Measurements from ENCODE around the gene PDE5A. TPM values are rescaled to one million over a fixed set of nuclear protein-coding genes. Genes with fewer than 3 reads are reported as not detected.

The PDE5A gene
- total RNA-seq, 1 experiment from 2014 or later: 5.0 TPM

DNA sequence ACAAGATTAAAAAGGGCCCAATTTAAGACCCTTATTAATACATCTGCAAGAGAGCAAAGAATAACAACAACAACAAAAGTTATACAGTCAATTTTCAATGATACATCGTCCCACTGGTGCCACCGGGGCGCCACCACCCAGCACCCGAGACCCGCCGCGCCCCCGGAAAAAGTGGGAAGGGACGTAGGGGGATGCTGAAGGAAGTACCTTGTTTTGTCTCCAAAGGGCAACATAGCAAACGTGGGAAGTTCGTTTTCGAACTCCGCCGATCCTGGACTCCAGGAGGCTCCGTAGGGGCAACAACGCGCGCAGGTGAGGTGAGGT is 1.7 kb downstream of the PDE5A start:
- DNase-seq (ENCODE audit: low read depth, low spot score) (no peak), ATAC-seq (peak; percentile 1; the same call in 1 of the 2 replicates)
- Histone ChIP-seq H3K9me3 (ENCODE audit: control insufficient read depth in 1 of 2, insufficient read depth in 1 of 2, low read depth in 1 of 2, low read length in 2 of 2) (no peaks in the 10 kb centered on the region), H3K36me3 (ENCODE audit: control insufficient read depth in 1 of 2, insufficient read depth in 2 of 2, low read length in 2 of 2) (no peaks in the 10 kb centered on the region), H3K4me3 (replicated peaks in 1 of 2; ENCODE audit: low read depth in 1 of 2, low read length in 2 of 2) (peak overlapping the region; percentile 65 to 78), H3K79me2 (ENCODE audit: insufficient read depth, low read length) (no peaks in the 10 kb centered on the region), H3K9ac (ENCODE audit: low read length) (peak overlapping the region; percentile 52), H3K4me1 (ENCODE audit: control insufficient read depth in 1 of 2, insufficient read depth in 2 of 2, low read length in 2 of 2) (peaks cover 0 to 26% of the 10 kb centered on the region in 2 experiments; a peak in 1 of 4 replicates), H3K4me2 (ENCODE audit: low read length) (peak overlapping the region; percentile 98), H3K27me3 (ENCODE audit: insufficient read depth, low read length) (no peaks in the 10 kb centered on the region), H3K27ac (ENCODE audit: low read depth, low read length) (no peak overlapping the region), H4K20me1 (ENCODE audit: insufficient read depth) (no peaks in the 10 kb centered on the region), H3K9me2 (ENCODE audit: insufficient read depth) (no peaks in the 10 kb centered on the region), H2AFZ (ENCODE audit: low read depth, low read length, poor library complexity, severe bottlenecking) (peak overlapping the region; percentile 94)
- intact Hi-C loops (cut with micrococcal nuclease): loop anchor here (1.0 kb wide), 2 partner anchors 313 to 646 kb away; no protein-coding TSS in a partner anchor
- BruUV-seq (replicated peaks): no TSS peak
- CTCF ChIA-PET: interaction anchor here (1.0 to 3.1 kb wide), 4 partner anchors 11 to 68 kb away, joined by 3 to 19 read pairs (median 5); no protein-coding TSS in a partner anchor
- no peak for TF ChIP-seq EZH2phosphoT487 (IDR thresholded peaks at IDR 0.05; ENCODE audit: borderline replicate concordance)
- no peak for TF ChIP-seq ZFX (IDR thresholded peaks at IDR 0.05)
- no peak for TF ChIP-seq SP1 (IDR thresholded peaks at IDR 0.05; ENCODE audit: low read depth)
- TF ChIP-seq, protein P1, sequence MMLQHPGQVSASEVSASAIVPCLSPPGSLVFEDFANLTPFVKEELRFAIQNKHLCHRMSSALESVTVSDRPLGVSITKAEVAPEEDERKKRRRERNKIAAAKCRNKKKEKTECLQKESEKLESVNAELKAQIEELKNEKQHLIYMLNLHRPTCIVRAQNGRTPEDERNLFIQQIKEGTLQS (IDR thresholded peaks at IDR 0.05): no peak
- no peak for TF ChIP-seq RAD21 (IDR thresholded peaks at IDR 0.05; ENCODE audit: low read depth)
- RAD21 ChIA-PET (ENCODE audit: low non-redundant PET in 1 of 2, low total read pairs in 2 of 2, uncharacterized antibody in 2 of 2, unreplicated experiment in 2 of 2): no interaction called here
- POLR2A ChIA-PET: no interaction called here

DNA sequence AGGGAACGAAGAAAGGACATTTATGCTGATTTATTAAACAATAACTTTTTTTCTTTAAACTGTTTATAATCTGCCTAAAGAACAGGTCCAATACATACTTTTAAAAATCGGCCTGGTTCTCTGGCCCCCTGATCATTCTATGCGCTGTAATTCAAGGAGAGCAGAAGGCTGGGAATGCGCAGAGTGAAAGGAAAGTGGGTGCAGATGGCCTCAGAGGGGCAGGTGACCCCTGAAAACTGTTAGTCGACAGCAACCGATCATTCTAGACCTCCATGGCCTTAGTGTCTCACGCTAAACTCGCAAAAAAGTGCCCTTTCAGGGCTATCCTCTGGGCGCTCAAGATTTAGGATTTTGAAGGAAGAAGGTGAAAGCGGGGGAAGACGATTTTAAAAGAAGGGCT is 2.2 kb downstream of the PDE5A start:
- CTCF ChIA-PET: interaction anchor here (1.0 to 3.1 kb wide), 4 partner anchors 10 to 67 kb away, joined by 3 to 19 read pairs (median 5); no protein-coding TSS in a partner anchor
- Histone ChIP-seq H3K4me1 (ENCODE audit: control insufficient read depth in 1 of 2, insufficient read depth in 2 of 2, low read length in 2 of 2) (peaks cover 0 to 26% of the 10 kb centered on the region in 2 experiments; a peak in 1 of 4 replicates), H3K79me2 (ENCODE audit: insufficient read depth, low read length) (no peaks in the 10 kb centered on the region), H3K9me3 (ENCODE audit: control insufficient read depth in 1 of 2, insufficient read depth in 1 of 2, low read depth in 1 of 2, low read length in 2 of 2) (no peaks in the 10 kb centered on the region), H3K27me3 (ENCODE audit: insufficient read depth, low read length) (no peaks in the 10 kb centered on the region), H3K27ac (ENCODE audit: low read depth, low read length) (no peak overlapping the region), H3K9me2 (ENCODE audit: insufficient read depth) (no peaks in the 10 kb centered on the region), H3K36me3 (ENCODE audit: control insufficient read depth in 1 of 2, insufficient read depth in 2 of 2, low read length in 2 of 2) (no peaks in the 10 kb centered on the region), H3K4me2 (ENCODE audit: low read length) (peak overlapping the region; percentile 98), H3K4me3 (replicated peaks in 1 of 2; ENCODE audit: low read depth in 1 of 2, low read length in 2 of 2) (peak overlapping the region; percentile 65 to 78), H3K9ac (ENCODE audit: low read length) (peak overlapping the region; percentile 52), H4K20me1 (ENCODE audit: insufficient read depth) (no peaks in the 10 kb centered on the region), H2AFZ (ENCODE audit: low read depth, low read length, poor library complexity, severe bottlenecking) (peak overlapping the region; percentile 94)
- BruUV-seq (replicated peaks): TSS peak; percentile 37
- no peak for ATAC-seq
- intact Hi-C loops (cut with micrococcal nuclease): no loop called here
- no peak for DNase-seq (ENCODE audit: low read depth, low spot score)
- POLR2A ChIA-PET: no interaction called here
- RAD21 ChIA-PET (ENCODE audit: low non-redundant PET in 1 of 2, low total read pairs in 2 of 2, uncharacterized antibody in 2 of 2, unreplicated experiment in 2 of 2): no interaction called here
- no peak for TF ChIP-seq YY1 (IDR thresholded peaks at IDR 0.05; ENCODE audit: extremely low read depth, insufficient replicate concordance, low read depth, low read length)
- no peak for TF ChIP-seq ZFX (IDR thresholded peaks at IDR 0.05)
- TF ChIP-seq CBX3 (IDR thresholded peaks at IDR 0.05; ENCODE audit: low read depth): no peak
- TF ChIP-seq, protein P2, sequence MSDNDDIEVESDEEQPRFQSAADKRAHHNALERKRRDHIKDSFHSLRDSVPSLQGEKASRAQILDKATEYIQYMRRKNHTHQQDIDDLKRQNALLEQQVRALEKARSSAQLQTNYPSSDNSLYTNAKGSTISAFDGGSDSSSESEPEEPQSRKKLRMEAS (IDR thresholded peaks at IDR 0.05): no peak
- no peak for TF ChIP-seq JUND (IDR thresholded peaks at IDR 0.05)
- TF ChIP-seq, protein P1 (IDR thresholded peaks at IDR 0.05): no peak
- no peak for TF ChIP-seq EZH2phosphoT487 (IDR thresholded peaks at IDR 0.05; ENCODE audit: borderline replicate concordance)
- TF ChIP-seq SIN3A (IDR thresholded peaks at IDR 0.05; ENCODE audit: low read depth): no peak
- TF ChIP-seq ZNF274 (IDR thresholded peaks at IDR 0.05; ENCODE audit: low read depth, low read length): no peak
- TF ChIP-seq, protein P3, sequence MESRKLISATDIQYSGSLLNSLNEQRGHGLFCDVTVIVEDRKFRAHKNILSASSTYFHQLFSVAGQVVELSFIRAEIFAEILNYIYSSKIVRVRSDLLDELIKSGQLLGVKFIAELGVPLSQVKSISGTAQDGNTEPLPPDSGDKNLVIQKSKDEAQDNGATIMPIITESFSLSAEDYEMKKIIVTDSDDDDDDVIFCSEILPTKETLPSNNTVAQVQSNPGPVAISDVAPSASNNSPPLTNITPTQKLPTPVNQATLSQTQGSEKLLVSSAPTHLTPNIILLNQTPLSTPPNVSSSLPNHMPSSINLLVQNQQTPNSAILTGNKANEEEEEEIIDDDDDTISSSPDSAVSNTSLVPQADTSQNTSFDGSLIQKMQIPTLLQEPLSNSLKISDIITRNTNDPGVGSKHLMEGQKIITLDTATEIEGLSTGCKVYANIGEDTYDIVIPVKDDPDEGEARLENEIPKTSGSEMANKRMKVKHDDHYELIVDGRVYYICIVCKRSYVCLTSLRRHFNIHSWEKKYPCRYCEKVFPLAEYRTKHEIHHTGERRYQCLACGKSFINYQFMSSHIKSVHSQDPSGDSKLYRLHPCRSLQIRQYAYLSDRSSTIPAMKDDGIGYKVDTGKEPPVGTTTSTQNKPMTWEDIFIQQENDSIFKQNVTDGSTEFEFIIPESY (IDR thresholded peaks at IDR 0.05; ENCODE audit: extremely low read depth, insufficient replicate concordance, low read length): no peak
- no peak for TF ChIP-seq POLR2A (IDR thresholded peaks at IDR 0.05; ENCODE audit: borderline replicate concordance, extremely low read depth, insufficient read depth, insufficient read length)
- TF ChIP-seq, protein P4, sequence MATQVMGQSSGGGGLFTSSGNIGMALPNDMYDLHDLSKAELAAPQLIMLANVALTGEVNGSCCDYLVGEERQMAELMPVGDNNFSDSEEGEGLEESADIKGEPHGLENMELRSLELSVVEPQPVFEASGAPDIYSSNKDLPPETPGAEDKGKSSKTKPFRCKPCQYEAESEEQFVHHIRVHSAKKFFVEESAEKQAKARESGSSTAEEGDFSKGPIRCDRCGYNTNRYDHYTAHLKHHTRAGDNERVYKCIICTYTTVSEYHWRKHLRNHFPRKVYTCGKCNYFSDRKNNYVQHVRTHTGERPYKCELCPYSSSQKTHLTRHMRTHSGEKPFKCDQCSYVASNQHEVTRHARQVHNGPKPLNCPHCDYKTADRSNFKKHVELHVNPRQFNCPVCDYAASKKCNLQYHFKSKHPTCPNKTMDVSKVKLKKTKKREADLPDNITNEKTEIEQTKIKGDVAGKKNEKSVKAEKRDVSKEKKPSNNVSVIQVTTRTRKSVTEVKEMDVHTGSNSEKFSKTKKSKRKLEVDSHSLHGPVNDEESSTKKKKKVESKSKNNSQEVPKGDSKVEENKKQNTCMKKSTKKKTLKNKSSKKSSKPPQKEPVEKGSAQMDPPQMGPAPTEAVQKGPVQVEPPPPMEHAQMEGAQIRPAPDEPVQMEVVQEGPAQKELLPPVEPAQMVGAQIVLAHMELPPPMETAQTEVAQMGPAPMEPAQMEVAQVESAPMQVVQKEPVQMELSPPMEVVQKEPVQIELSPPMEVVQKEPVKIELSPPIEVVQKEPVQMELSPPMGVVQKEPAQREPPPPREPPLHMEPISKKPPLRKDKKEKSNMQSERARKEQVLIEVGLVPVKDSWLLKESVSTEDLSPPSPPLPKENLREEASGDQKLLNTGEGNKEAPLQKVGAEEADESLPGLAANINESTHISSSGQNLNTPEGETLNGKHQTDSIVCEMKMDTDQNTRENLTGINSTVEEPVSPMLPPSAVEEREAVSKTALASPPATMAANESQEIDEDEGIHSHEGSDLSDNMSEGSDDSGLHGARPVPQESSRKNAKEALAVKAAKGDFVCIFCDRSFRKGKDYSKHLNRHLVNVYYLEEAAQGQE (IDR thresholded peaks at IDR 0.05; ENCODE audit: low read depth): no peak
